GF-D8 (cell line): ENCODE data around the gene CCDC142.

ENCODE experiments used
- DNase-seq: peaks from one replicate; lab custom pipeline; 2025; lab: John Stamatoyannopoulos, UW

The CCDC142 gene

DNA sequence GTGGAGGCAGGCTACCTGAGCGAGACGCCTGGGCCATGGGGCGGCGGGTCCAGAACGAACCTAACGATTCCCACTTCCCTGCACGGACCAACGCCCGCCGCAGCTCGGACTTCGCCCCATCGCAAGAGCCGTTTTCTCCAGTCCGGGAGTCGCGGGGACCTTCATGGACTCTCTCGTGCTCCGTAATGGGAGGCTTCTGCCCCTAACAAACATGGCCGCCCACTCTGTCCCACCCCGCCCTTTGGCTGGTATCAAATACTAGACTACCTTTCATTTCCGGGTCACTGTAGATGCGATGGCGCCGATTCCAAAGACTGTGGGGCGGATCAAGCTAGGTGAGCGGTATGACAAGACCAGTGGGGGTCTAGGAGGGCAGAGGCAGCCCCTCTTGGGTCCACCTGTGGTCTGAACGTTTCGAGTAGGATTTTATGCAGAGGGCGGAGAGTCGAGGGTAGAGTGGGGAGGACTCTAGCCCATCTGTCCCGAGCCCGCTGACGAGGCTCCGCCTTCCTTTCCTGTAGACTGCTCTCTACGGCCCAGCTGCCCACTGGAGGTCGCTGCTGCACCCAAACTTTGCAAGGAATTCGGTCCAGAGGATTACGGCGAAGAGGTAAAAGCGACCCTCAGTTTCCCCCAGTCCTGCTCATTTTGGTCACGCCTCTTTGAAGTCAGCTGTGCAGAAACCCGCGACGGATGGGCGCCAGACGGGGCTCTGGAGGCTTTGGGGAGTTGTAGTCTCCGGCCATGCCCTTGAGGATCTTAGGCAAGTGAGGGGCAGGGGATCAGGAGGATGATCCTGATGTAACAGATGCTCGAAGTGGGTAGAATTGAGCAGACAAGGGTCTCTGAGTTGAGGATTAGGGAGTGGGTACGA, at the start of gene CCDC142, which contains the start of gene TTC31:
Gene CCDC142, minus strand, starts transcription at position 198 of the 874 bp plus-strand sequence. Its CDS starts 161 bp downstream, at position 37.
Gene TTC31, plus strand, starts transcription at position 281 of the 874 bp plus-strand sequence. Its CDS starts 15 bp downstream, at position 296.
- DNase-seq = peak; percentile 88

DNA sequence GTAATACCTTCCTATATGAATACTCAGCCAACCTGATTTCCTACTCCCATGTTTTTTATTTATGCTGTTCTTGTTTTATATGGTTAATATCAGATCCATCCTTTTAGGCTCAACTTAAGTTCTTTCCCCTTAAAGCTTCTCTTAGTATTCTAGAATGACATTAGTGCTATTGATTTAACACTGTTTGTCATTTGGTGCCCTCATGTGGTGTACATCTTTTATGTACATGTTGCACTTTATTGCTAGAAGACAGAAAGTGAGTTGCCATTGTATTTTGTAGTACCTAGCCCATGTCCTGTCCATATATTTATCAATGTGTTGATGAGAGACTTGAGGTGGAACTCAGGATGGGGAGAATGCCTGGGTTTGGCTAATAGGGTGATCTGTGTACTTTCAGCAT, 49.4 kb upstream of the CCDC142 start:
- peak; percentile 9 for DNase-seq

DNA sequence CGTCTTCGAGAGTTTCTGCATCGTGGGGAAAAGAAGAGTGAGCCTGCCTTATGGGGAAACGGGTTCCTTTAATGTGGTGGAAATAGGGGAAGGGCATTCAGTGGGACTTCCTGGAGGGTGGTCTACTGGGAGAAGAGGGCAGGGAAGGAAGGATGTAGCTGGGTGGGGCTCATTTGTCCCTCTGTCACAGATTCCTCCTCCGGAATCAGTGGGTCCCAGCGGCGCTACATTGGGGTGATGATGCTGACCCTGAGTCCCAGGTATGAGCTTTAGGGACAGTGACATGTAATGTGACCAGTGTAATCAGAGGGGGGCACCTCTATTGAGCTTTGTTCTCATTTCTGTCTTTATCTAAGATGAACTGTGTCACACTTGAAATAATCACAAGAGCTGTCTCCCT, 48.9 kb upstream of the CCDC142 start:
- no peak for DNase-seq

GRCh38 chr2:74530239-74531187, 47.7 kb upstream of the CCDC142 start:
- DNase-seq = no peak

- DNase-seq = peak; percentile 91
Measured at GRCh38 chr2:74529357-74530238, 46.8 kb upstream of the CCDC142 start, which contains the start of the genes AUP1 and HTRA2. Gene AUP1, minus strand, starts transcription at chr2:74529706. Its CDS starts 77 bp downstream, at chr2:74529629. Gene HTRA2, plus strand, starts transcription at chr2:74529933. Its CDS starts 74 bp downstream, at chr2:74530007.

DNA sequence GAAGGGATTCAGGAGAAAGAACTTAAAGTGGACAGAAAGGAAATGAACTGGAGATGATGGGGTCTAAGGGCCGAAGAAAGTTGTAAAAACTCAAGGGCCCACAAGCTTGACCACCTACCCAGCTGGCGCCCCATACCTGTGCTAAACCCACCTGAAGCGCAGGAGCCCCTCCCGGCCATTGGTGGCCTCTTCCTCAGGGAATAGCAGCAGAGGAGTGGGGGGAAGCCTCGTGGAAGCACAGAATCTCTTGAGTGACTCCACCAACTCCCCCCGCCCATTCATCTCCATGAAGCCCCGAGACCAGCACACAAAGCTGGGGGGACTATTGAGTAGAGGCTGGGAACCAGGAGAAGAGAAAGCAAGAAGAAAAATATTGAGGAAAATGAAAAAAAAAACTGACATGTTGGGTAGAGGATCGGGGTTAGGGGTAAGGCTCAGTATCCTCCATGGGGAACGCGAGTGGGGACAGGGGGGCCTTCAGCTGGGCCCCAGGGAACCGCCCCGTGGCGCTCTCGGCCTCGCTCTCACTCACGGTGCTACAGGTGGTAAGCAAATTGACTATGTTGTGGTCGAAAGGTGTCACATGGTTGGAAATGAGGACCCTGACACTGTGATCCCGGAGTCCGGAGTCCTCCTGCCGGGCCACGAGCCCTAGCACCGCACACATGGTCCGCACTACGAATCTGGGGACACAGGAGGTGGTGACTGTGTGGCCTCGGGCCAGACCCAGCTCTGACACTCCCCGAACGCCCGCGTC, 46.0 kb upstream of the CCDC142 start:
- DNase-seq = no peak

- DNase-seq = no peak
Measured at GRCh38 chr2:74527741-74528140, 44.9 kb upstream of the CCDC142 start.

GRCh38 chr2:74526649-74527230, 43.9 kb upstream of the CCDC142 start:
- no peak for DNase-seq

DNA sequence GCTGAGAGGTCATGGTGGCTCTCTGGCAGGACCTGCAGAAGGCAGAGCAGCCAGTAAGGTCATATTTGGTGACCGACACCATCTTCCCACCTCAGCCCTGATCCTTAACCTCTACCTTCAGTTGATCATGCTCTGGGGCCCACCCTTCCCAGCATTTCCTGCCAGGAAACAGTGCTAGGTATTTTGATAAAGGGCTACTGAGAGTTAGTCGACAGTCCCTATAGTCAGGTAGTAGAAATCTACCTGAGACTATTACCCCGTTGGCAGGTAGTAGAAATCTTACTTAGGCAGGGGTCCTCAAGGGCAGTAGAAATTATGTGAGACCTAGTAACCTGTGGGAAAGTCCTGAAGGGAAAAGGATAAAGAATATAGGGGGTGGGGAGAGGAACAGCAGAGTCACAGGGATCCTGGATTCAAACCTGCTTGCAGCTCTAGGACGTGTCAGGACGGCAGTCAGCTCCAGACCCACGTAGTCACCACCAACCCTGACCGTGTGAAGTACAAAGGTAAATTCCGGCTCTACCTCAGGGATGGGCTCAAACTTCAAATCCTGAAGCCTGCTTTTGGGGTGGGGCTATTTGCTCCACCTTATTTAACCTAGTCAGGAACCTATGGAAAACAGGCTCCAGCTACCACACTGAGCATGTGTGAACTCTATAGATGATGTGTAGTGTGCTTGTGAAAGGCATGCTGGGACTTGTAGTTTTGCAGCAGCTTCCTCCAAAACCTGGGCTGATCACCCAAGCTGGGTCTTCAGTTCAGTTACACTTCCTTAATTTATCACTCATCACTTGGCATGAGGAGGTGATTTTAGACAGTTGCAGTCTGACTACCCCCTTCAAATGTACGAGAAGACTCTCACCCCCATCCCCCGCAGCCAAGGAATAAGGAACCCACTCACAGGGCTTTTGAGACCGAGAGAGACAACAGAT, 43.2 kb upstream of the CCDC142 start, which contains the start of gene DQX1:
Gene DQX1, minus strand, starts transcription at position 515 of the 932 bp plus-strand sequence. Its CDS starts 502 bp downstream, at position 13.
- no peak for DNase-seq

DNA sequence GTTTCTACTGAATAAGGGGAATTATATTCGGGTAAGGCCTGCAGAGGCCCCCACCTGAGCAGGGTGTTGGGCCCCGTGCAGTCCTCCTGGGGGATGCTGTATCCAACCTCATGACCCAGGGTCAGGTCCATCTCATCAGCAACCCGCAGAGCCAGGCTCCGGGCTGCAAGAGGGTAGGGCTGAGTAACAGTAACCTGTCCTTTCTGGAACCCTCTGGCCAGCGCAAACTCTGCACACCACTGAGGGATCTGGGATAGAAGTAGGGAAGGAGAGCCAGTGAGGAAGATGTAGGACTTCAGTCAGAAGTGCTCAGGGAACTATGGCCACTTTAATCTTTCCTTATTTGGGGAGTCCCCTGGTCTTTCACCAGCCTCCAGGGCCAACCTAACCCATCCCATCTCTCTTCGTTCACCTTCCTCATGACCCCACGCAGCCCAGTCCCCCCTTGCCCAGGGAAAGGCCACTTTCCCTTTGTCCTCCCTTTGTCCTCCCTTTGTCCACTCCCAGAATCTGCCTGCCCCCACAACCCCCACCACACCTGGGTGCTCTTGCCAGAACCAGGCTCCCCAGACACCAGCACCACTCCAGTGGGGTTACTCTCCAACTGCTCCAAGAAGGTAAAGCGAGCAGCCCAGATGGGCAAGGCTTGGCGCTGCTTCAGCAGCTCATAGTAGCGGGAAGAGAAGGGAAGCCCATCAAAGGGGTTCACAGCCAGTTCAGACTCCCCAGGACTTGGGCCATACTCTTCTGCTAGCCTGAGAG, 42.3 kb upstream of the CCDC142 start:
- DNase-seq = no peak

DNA sequence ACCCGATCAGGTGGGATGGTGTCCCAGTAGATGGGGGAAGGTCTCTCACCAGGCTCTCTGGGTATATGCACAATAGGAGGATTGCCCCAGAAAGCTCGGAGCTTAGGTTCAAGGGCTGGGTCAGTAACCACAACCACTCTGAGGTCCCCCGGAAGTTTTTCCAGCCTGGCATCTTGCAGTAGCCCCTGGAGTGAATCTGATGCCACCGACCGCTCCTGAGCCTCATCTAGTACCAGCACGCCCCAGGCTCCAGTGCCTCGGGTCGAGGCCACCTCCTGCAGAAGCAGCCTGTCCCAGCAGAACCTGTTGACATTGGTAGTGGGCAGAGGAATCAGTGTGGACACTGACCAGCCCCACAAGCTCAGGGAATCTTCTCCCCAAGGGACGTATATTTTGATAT, 41.2 kb upstream of the CCDC142 start:
- no peak for DNase-seq

DNA sequence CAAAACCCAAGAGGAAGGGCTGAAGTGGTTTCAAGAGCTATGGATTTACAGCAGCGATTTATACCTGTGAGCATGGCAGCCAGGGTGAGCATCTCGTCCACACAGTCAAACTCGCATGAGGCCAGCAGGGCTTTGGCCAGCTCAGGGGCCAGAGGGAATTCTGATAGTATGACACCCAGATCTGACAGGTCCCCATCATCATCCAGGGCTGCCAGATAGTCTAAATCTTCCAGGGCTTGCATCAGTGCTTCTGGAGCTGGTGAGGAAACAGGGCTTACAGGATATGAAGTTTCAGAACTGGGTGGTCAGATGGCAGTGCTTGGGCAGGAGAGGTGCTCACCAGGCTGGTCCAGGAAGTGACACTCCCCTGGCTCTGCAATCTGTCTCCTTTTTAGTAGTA, 39.7 kb upstream of the CCDC142 start:
- no peak for DNase-seq

GRCh38 chr2:74516650-74517049, 33.9 kb upstream of the CCDC142 start:
- no peak for DNase-seq

DNA sequence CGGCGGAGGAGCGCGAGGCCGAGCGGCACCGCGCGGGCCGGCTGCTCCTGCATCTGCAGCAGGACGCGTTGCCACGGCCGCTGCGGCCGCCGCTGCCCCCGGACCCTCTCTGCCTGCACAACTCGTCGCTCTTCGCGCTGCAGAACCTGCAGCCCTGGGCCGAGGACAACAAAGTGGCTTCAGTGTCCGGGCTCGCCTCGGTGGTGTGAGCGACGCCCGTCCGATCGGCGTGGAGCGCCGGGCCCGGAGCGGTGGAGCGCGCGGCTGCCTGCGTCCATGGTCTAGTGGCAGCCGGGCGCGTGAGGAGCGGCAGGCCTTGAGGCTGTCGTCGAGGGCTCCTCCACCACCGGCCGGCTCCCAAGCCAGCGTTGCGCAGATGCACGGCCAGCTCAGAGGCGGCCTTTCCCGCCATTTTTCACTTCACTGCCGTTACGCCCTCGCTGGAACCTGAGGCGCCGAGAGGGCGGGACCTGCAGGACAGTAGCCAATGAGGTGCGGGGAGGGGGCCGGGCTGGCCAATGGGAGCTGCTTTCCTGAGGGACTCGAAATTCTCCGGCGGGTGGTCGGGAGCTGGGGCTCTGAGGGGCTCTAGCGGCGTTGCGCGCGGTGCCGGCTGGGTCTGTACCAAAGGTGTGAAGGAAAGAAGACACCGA, 33.3 kb upstream of the CCDC142 start:
- no peak for DNase-seq

- no peak for DNase-seq
Measured at GRCh38 chr2:74515271-74515980, 32.6 kb upstream of the CCDC142 start.

DNA sequence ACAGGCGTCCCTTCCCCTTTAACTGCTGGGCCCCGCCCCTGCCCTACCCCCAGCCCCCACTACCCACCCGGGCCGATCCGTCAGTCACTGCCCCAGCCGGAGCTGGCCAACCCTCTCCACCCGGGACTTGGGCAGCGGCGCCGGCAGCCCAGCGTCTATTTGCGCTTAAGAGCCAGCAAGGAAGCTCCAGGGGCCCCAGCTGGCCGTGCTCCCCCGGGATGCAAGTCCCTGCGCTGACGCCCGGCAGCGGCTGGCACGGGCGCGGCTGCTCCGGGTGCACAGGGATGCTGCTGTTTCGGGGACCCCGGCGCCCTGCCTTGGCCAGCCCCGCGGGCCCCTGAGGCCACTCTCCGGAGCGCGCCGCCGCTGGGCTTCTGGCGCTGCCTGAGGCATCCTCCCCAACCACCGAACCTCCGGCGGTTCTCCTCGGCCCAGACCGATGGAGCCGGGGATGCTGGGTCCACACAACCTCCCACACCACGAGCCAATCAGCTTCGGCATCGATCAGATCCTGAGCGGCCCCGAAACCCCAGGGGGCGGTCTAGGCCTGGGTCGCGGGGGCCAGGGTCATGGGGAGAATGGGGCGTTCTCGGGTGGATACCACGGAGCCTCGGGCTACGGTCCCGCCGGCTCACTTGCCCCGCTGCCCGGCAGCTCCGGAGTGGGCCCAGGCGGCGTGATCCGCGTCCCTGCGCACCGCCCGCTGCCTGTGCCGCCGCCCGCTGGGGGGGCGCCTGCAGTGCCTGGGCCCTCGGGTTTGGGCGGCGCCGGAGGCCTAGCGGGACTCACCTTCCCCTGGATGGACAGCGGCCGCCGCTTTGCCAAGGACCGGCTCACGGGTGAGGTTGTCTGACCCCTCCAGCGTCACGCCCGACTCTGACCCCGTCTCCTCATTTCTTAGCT, 31.8 kb upstream of the CCDC142 start, which contains the start of gene TLX2:
Gene TLX2, plus strand, starts transcription at position 83 of the 903 bp plus-strand sequence. Its CDS starts 357 bp downstream, at position 440.
- no peak for DNase-seq
